GM21825 (cell line): Measurements from ENCODE around the gene GPR152.
"Not testable (repeated sequence)": the region's sequence is repeated elsewhere in the genome, so short reads cannot be mapped to it uniquely, and the experiment has no call there.

Experiments
- ATAC-seq: cut with Tn5 transposase; IDR thresholded peaks from one replicate; pipeline ENCODE4 v1.9.1; 2021; ENCODE audit warnings: mild to moderate bottlenecking, moderate library complexity; ENCODE audit not compliant: unreplicated experiment

Gene GPR152

DNA sequence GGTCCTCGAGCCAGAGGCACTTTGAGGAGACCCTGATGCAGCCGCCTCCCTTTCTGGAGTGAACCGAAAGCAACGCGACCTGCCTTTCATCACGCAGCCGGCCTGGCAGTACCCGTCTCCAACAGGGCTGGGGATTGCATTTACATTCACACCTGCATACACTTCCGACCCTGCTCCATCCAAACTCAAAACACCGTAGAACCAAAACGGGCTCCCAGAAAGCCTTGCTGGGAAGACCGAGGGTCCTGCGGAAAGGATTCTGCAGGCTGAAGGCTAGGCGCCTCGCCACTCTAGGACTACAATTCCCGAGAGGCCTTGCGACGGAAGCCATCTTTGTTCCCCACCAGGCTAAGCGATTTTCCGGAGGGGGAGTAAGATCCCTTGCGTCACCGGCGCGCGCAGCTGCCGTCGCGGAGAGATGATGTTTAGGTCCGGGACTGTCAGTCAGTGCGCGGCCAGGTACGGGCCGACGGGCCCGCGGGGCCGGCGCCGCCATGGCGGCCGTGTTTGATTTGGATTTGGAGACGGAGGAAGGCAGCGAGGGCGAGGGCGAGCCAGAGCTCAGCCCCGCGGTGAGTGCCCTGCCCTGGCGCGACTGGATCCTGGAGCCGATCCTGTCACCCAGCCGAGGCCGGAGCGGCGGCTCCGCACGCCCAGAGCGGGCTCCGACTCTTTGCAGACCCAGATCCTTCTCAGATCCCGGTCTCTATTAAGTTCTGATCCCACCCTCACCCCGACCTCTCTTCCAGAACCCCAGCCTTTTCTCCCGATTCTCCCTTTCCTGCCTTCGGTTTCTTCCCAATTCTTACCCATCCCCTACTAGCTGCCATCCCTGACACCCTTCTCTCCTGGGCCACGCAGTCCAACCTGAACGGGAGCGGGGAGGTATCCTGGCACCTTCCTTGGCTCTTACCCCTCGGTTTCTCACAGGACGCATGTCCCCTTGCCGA is 24.2 kb downstream of the GPR152 start, which contains the start of gene RPS6KB2:
TSS of gene RPS6KB2 (plus strand) at position 443 of the 950 bp plus-strand sequence. CDS start at position 495, 52 bp downstream.
- peak; percentile 82 for ATAC-seq

DNA sequence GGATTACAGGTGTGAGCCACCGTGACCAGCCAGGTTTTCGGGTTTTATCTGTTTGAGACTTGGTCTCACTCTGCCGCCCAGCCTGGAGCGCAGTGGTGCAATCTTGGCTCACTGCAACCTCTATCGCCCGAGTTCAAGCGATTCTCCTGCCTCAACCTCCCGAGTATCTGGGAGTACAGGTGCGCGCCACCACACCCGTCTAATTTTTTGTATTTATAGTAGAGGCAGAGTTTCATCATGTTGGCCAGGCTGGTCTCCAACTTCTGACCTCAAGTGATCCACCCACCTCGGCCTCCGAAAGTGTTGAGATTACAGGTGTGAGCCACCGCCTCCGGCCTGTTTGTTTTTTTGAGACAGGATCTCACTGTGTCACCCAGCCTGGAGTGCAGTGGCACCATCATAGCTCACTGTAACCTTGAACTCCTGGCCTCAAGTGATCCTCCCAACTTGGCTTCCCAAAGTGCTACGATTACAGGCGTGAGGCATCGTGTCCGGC is 25.1 kb downstream of the GPR152 start:
- ATAC-seq = not testable (repeated sequence)

DNA sequence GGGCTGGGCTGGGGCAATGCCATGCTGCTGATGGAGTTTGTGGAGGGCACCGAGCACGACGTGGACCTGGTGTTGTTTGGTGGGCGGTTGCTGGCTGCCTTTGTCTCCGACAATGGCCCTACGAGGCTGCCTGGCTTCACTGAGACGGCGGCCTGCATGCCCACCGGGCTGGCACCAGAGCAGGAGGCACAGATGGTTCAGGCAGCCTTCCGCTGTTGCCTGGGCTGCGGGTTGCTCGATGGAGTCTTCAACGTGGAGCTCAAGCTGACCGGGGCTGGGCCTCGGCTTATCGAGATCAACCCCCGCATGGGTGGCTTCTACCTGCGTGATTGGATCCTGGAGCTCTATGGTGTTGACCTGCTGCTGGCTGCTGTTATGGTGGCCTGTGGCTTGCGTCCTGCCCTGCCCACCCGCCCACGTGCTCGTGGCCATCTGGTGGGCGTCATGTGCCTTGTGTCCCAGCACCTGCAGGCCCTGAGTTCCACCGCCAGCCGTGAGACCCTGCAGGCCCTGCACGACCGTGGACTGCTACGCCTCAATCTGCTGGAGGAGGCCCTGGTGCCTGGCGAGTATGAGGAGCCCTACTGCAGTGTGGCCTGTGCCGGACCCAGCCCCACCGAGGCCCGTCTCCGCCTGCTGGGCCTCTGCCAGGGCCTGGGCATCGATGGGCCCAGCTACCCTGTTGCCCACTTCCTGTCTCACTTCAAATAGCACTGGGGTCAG is 28.5 kb downstream of the GPR152 start:
- ATAC-seq = no peak

DNA sequence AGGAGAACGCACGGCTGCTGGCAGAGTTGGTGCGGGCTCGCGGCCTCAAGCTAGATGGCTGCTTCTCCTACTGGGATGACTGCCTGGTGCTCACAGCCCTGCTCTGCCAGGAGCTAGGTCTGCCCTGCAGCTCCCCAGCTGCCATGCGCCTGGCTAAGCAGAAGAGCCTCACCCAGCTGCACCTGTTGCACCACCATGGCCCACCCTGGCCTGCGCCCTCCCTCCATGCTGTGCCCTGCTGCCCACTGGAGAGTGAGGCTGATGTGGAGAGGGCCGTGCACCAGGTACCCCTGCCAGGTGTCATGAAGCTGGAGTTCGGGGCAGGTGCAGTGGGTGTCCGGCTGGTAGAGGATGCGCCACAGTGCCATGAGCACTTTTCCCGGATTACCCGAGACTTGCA is 29.1 kb downstream of the GPR152 start:
- no peak for ATAC-seq

DNA sequence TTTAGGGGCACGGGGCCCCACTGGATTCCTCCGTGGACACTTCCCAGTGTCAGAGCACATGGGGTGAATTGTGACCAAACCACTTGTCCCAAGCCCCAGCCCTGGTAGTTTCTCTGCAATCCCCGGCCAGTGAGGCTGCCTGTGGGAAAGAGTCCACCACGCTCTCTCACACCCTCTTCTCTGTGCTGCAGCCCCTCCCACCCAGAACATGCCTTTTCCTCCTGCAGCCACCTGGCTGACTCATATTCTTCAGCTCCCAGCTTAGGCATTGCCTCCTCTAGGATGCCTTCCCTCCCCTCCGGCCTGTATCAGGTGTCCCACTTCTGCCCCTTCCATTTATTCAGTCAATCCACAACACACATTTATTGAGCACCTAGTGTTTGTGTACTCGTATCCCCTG is 29.6 kb downstream of the GPR152 start:
- ATAC-seq = no peak

DNA sequence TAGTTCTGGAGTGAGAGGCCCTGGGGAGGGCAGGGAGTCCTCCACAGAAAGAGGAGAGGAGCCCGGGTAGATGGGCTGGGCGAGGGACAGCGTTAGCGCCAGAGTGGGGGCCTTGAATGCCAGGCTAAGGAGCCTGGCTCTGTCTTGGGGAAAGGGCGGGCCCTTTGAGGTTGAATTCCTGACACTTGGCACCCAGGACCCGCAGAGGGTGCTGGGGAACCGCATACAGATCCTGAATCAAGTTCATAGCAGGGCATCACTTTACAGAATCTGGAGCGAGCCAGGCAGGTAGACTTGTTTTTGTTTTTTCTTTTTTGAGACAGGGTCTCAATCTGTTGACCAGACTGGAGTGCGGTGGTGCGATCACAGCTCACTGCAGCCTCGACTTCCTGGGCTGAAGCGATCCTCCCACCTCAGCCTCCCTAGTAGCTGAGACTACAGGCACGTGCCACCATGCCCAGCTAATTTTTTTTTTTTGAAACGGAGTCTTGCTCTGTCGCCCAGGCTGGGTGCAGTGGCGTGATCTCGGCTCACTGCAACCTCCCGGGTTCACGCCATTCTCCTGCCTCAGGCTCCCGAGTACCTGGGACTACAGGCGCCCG is 31.0 kb downstream of the GPR152 start:
- no peak for ATAC-seq

DNA sequence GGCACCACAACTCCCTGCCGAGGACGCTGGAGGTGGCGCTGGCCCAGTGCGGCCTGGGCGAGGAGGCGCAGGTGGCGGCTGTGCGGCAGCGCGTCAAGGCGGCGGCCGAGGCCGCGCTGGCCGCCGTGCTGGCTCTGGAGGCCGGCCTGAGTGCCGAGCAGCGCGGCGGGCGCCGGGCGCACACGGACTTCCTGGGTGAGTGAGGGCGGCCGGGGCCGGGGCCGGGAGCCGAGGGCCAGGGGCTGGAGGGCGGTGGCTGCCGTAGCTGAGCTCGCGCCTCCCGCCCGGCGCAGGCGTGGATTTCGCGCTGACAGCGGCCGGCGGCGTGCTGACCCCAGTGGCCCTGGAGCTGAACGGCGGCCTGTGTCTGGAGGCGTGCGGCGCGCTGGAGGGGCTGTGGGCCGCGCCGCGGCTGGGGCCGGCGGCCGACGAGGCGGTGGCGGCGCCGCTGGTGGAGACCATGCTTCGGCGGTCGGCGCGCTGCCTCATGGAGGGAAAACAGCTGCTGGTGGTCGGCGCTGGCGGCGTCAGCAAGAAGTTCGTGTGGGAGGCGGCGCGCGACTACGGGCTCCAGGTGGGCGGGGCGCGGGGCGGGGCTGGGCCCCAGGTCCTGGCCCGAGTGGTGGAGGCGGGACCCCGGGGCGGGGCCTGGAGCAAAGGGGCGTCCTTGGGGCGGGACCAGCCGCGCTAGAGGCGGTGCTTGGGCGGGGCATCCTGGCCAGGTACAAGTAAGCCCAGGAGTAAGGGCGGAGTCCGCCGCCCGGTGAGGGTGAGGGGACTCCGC is 31.7 kb downstream of the GPR152 start:
- ATAC-seq = peak; percentile 68

DNA sequence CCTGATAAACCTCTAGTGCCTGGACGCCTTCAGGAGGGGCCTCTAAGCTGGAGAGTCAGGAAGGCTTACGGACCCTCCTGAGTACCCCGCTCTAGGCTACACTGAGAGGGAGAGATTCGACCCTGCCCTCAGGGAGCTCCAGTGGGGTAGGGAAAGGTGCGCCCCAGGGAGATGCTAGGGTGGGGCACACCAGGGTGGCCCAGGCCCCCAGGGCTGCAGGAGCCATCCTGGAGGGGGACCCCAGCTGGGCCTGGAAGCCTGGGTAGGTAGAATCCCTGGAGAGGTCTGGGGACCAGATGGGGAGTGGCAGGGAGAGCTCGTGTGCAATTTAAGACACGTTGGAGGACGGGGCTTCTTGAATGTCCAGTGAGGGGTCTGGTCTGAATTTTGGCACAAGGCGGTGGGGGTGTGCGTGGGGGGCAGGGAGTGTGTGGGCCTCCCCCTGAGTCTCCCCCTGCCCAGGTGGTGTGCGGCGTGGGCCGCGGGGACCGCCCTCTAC is 32.3 kb downstream of the GPR152 start:
- ATAC-seq = no peak

DNA sequence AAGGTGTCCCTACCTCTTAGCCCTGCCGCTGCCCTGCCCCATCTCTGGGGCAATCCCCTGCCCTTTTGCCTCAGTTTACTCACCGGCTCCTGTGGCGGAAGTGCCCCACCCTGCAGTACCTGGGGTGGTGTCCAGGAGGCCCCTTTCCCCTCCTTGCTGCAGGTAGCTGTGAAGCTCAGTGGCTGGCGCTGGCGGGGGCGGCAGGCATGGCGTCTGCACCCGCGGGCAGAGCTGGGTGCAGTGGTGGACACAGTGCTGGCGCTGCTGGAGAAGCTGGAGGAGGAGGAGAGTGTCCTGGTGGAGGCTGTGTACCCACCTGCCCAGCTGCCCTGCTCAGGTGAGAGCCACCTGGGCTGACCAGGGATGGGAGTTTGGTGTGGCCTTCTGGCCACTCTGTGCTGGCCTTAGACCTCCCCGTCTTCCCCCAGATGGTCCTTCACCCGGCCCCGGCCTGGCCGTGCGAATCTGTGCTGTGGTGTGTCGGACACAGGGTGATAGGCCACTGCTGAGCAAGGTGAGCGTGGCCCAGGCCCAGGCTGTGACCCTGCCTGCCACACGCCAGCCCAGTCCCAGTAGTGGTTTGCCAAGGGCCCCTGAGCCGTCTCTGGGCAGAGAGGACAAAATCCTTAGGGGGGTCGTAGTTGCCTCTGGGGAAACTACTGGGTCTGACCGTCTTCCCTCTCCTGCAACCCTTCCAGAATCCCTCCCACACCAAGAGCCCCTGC is 33.0 kb downstream of the GPR152 start:
- no peak for ATAC-seq

DNA sequence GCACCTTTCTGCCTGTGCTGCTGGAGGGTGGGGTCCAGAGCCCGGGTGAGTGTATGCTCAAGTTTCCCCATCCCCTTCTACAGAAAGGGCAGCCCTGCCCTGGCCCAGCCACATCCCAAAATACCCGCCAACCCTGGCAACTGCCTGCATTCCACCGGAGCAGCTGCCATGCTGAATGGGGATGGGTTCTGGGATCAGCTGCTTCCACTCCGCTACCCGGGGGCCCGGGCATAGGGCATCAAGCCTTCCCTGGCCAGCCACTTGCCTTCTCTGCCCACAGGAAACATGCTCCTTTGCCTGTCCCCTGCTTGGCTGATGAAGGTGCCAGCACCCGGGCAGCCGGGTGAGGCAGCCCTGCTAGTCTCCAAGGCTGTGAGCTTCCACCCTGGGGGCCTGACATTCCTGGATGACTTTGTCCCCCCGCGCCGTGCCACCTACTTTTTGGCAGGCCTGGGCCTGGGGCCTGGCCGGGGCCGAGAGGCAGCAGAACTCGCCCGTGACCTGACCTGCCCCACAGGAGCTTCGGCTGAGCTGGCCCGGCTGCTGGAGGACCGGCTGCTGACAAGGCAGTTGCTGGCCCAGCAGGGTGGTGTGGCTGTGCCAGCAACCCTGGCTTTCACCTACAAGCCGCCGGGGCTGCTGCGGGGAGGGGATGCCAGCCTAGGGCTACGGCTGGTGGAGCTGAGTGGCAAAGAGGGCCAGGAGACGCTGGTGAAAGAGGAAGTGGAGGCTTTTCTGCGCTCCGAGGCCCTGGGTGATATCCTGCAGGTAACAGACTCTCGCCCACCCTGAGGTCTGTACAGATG is 33.9 kb downstream of the GPR152 start:
- ATAC-seq = no peak

DNA sequence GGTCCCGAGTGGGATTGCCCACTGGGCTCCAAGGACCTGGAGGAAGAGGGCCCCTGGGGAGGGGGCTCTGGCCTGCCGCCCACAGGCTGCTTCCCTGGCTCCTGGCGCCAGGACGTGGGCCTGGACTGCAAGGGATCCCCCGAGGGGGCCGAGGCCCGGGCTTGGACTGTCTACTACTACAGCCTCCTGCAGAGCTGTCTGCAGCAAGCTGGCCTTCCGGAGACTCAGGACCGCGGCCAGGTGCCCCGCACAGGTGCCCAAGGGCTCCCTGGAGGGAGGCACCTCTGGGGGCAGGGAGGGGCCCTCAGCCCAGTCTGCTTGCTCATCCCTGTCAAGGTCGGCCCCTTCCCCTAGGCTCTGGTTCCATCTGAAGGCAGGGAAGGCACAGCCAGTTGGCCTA is 35.1 kb downstream of the GPR152 start:
- ATAC-seq = no peak

DNA sequence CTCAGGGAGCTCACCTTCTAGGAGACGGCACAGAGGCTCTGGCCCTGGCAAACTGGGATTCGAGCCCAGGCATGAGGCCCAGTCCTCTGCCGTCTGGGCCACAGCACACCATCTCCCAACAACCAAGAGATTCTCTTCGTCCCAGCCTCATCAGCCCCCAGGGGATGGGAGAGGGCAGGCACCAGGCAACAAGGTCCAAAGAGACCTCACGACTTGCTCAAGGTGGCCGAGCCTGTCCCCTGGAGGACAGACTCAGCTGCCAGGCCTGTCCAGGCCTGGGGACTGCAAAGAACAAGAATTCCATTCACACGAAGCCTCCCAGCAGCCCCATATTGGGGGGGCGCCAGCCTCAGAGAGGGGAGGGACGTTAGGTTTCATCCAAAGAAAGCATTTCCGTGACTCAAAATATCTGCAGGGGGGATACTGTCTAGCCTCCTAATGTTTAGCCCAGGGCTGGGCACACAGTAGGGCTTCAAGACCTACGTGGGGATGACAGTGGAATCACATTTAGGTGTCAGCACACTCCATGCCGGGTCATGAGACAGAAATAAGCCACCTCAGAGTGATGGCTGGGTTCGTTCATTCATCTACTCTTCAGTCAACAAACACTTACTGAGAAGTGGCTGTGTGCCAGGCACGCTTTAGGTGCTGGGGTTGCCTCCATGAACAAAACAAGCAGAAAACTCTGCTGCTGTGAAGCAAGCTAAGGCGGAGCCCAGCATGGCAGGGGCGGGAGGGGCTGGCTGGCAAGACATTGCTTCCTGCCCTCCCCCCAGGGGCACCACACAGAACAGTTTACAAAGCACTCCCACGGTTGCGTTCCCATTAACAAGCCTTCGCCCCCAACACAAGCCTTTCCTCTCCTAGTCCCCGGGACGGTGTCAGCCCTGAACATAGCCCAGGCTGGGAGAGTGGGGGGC is 35.9 kb downstream of the GPR152 start:
- ATAC-seq = no peak

DNA sequence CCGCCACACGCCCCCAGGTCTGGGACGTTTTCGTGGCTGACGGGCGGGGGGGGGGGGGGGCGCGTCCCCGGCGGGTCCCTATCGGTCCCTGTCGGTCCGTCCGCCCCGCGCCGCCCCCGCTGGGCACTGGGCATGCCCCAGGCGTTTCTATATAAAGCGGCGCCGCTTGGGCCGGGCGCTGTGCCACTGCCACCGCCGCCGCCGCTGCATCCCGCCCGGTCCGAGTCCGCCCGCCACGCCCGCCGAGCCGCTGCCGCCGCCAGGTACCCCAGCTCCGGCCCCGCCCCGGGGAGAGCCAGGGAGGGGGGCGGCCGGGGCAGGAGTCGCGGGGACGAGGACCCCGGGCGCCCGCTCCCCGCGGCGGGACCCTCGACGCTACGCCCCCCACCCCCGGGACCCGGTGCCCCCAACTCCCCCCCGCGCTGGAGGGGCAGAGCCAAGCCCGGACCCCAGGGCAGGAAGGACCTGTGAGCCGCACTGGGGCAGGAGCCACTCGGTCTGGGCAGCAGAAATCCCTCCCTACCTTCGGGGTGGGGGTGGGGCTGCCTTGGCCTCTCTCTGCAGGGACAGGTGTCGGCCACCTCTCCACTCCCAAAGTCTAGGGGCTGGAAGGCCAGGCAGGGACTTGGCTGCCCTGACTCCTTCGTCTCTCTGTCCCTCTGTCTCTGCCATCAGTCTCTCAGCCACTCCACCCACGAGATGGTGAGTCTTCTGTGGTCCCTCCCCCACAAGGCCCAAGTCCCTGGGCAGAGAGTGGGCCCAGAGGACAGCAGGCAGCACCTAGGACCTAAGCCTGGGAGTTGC is 36.8 kb downstream of the GPR152 start, which contains the start of gene CARNS1:
TSS of gene CARNS1 (plus strand) at position 178 of the 804 bp plus-strand sequence. CDS start at position 700, 522 bp downstream.
- ATAC-seq = no peak

DNA sequence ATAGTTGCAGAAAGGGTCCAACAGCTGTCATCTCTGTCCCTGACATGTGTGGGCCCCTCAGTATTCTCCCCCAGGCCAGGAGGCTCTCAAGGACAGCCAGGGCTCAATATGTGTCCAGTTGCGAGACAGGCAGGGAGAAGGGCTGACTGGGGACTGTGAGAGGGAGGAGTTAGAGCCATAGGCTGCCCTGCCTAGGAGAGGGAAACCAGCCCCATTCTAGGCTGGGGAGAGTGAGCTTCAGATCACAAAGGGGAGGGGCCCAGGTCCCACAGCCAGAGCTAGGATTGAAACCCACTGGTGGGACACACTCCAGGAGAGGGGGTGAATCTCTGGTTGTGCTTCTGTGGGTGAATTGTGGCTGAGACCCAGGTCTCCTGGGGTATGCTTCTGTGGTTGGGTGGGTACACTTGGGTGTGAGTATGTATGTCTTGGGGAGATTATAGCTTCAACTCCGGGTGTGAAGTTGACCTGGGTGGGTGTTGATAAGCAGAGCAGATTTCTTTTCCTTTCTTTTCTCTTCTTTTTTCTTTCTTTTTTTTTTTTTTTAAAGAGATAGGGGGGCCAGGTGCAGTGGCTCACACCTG is 39.2 kb downstream of the GPR152 start:
- no peak for ATAC-seq

DNA sequence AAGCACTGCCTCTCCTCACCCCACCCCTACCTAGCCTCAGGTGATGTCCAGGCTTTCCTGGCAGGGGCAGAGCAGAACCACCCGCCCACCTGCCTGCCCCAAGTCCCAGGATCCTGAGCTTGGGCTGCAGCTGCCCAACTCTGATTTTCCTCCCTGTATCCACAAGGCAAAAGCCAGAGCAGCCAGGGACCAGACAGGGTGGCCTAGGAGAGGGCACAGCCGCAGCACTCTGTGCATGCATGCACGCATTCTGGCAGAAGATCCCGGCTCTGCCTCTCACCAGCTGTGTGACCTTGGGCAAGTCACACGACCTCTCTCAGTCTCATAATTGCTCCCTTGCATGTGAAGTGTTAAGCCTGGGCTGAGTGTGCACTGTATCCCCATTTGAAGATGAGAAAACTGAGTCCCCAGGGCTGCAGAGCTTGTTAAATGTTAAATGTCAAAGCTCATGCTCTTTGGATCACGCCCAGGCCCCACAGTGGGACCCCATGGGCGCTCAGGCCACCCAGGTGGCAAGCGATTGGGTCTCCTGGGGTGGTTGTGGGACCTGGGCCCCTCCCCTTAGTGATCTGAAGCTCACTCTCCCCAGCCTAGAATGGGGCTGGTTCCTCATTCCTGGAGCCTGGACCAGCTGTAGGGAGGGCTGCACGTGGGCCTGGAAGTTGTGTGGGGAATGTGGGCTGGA is 39.9 kb downstream of the GPR152 start:
- no peak for ATAC-seq

DNA sequence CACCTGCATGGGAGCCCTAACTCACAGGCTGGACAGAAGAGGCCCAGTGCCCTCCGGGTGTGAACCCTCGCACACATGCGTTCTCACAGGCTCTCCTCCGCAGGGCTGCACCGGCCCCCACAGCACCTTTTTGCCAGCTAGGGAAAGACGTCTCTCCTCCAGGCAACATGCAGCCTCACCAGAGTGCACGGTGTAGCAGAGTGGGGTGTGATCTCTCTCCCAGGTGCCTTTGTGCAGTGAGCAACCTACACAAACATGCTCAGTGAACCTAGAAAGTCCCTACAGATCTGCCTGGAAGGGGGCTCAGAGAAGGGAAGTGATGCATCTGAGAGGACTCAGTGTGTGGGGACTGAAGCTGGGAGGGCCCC is 40.8 kb downstream of the GPR152 start:
- ATAC-seq = no peak
